A549 (cell line): ENCODE data around the gene CLDND1. TPM values are rescaled to one million over a fixed set of nuclear protein-coding genes. Genes with fewer than 3 reads are reported as not detected.

Experiments used
- ATAC-seq, 2 experiments: fragments of 200-7000 bp in 1 of 2; fragments of >200 bp in 1 of 2; cut with Nextera tagmentation in 1 of 2; cut with Tn5 transposase in 1 of 2; 3 replicates each; pipeline versions ENCODE4 v1.8.0 to v1.9.1; 2018 to 2020; ENCODE audit warnings: mild to moderate bottlenecking in 1 of 2, moderate library complexity in 1 of 2
- CTCF ChIA-PET: fragments of 300-600 bp; sonication (Branson Sonifier 250); formaldehyde crosslinking; extraction: SDS; loops from one replicate; lab custom pipeline; 2021; ENCODE audit warnings: antibody characterized with exemption, inconsistent platforms; lab: Yijun Ruan, JAX
- POLR2A ChIA-PET: fragments of 350-600 bp; formaldehyde crosslinking; extraction: SDS; loops from one replicate; lab custom pipeline; 2021; ENCODE audit warnings: antibody characterized with exemption, inconsistent platforms; lab: Yijun Ruan, JAX
- DNase-seq, 2 experiments: peaks; one replicate each; pipeline versions ENCODE4 v3.0.0 to v3.0.0-alpha.2; 2011 to 2016; ENCODE audit warnings: low read depth in 1 of 2, low spot score in 1 of 2
- FAIRE-seq: peaks from 2 replicates; lab custom pipeline; 2011; peaks lifted over from hg19 to GRCh38; lab: Jason Lieb, UNC
- H3K27ac ChIP-seq, 2 experiments: fragments of >200 bp; sonication (Bioruptor Twin); formaldehyde crosslinking; 3 replicates each; pipeline ENCODE4 v1.5.1; 2016 to 2017
- H3K4me1 ChIP-seq: fragments of >200 bp; sonication (Bioruptor Twin); formaldehyde crosslinking; 3 replicates; pipeline ENCODE4 v1.6.1; 2016
- H3K4me2 ChIP-seq: fragments of >200 bp; sonication (Bioruptor Twin); formaldehyde crosslinking; 3 replicates; pipeline ENCODE4 v1.6.1; 2016
- H3K4me3 ChIP-seq: fragments of >200 bp; sonication (Bioruptor Twin); formaldehyde crosslinking; 3 replicates; pipeline ENCODE4 v1.5.1; 2016
- H3K9me3 ChIP-seq: fragments of >200 bp; sonication (Bioruptor Twin); formaldehyde crosslinking; 3 replicates; pipeline ENCODE4 v1.6.1; 2016
- BCL3 ChIP-seq: fragments of >200 bp; sonication (Bioruptor Twin); formaldehyde crosslinking; IDR thresholded peaks from 3 replicates; pipeline ENCODE4 v1.6.1; 2016
- BHLHE40 ChIP-seq: IDR thresholded peaks from 2 replicates; pipeline ENCODE4 v1.6.1; 2012; ENCODE audit warnings: low read depth, low read length, inconsistent platforms
- CBX2 ChIP-seq: fragments of 200-600 bp; sonication (generic); IDR thresholded peaks from 2 replicates; pipeline ENCODE4 v1.6.1; 2016; ENCODE audit warnings: low read depth, mild to moderate bottlenecking, borderline replicate concordance
- CBX8 ChIP-seq: fragments of 200-600 bp; sonication (generic); IDR thresholded peaks from 2 replicates; pipeline ENCODE4 v1.6.1; 2016
- CEBPB ChIP-seq, 2 experiments: fragments of >200 bp in 1 of 2; sonication (Bioruptor Twin) in 1 of 2; formaldehyde crosslinking in 1 of 2; IDR thresholded peaks; 2 replicates each; pipeline ENCODE4 v1.6.1; 2012 to 2016
- EHF ChIP-seq: fragments of 250-450 bp; sonication (Bioruptor Pico); IDR thresholded peaks from 2 replicates; pipeline ENCODE4 v1.5.0; 2020; ENCODE audit warnings: mild to moderate bottlenecking
- EP300 ChIP-seq, 2 experiments: fragments of >200 bp; sonication (Bioruptor Twin); formaldehyde crosslinking; IDR thresholded peaks; 2 replicates in 1 of 2; 3 replicates in 1 of 2; pipeline ENCODE4 v1.6.1; 2016 to 2017
- ESRRA ChIP-seq: fragments of 150-350 bp; IDR thresholded peaks from 2 replicates; pipeline ENCODE4 v1.6.1; 2014; ENCODE audit warnings: mild to moderate bottlenecking, low read length, borderline replicate concordance
- FOSL2 ChIP-seq, 2 experiments: fragments of 450-650 bp in 1 of 2; fragments of >200 bp in 1 of 2; sonication (Bioruptor Twin) in 1 of 2; formaldehyde crosslinking; IDR thresholded peaks; 2 replicates each; pipeline versions ENCODE4 v1.5.0 to v1.6.1; 2016 to 2020; ENCODE audit warnings: mild to moderate bottlenecking in 1 of 2, moderate library complexity in 1 of 2
- HDAC2 ChIP-seq: fragments of 200-600 bp; sonication (generic); IDR thresholded peaks from 2 replicates; pipeline ENCODE4 v1.6.1; 2016
- HOXA7 ChIP-seq: fragments of 250-450 bp; sonication (Bioruptor Pico); IDR thresholded peaks from 2 replicates; pipeline ENCODE4 v1.5.0; 2020; ENCODE audit warnings: mild to moderate bottlenecking, moderate library complexity
- JUN ChIP-seq, 2 experiments: fragments of >200 bp; sonication (Bioruptor Twin); formaldehyde crosslinking; IDR thresholded peaks; 2 replicates in 1 of 2; 3 replicates in 1 of 2; pipeline ENCODE4 v1.6.1; 2016 to 2017
- MAFK ChIP-seq: fragments of 450-650 bp; IDR thresholded peaks from 2 replicates; pipeline ENCODE4 v1.6.1; 2014; ENCODE audit not compliant: partially characterized antibody
- MYC ChIP-seq: IDR thresholded peaks from 2 replicates; pipeline ENCODE4 v1.6.1; 2012; ENCODE audit warnings: mild to moderate bottlenecking, inconsistent platforms, low read length, improper control_type of control experiment, borderline replicate concordance
- NR3C1 ChIP-seq: fragments of >200 bp; sonication (Bioruptor Twin); formaldehyde crosslinking; IDR thresholded peaks from 3 replicates; pipeline ENCODE4 v1.6.1; 2017
- PBX3 ChIP-seq: IDR thresholded peaks from 2 replicates; pipeline ENCODE4 v1.6.1; 2012
- RNF2 ChIP-seq: fragments of 200-600 bp; sonication (generic); IDR thresholded peaks from 2 replicates; pipeline ENCODE4 v1.6.1; 2016; ENCODE audit warnings: low read depth, mild to moderate bottlenecking, antibody characterized with exemption, moderate library complexity, borderline replicate concordance
- SMC3 ChIP-seq: fragments of >200 bp; sonication (Bioruptor Twin); formaldehyde crosslinking; IDR thresholded peaks from 3 replicates; pipeline ENCODE4 v1.6.1; 2018; ENCODE audit warnings: inconsistent platforms
- WGBS: methylation state at CpG from one replicate; pipeline ENCODE4 v1.1.6; 2017; ENCODE audit errors: missing lambda C conversion rate; 5-methylcytosine and 5-hydroxymethylcytosine counted together
- polyA plus RNA-seq, 4 experiments: library from polyadenylated mRNA; depleted of rRNA in 3 of 4; stranded (reverse); fragments of >200 nt; fragmentation: RNase III in 1 of 4; extraction: RNeasy Plus Mini Kit Qiagen cat#74134 plus additional on column Dnase treatment in 1 of 4; gene quantifications; 2 replicates in 3 of 4; 3 replicates in 1 of 4; pipeline ENCODE4 v1.2.3, GENCODE V29; 2011 to 2017
- TF ChIP-seq, protein P1 (sequence below): fragments of 200-600 bp; sonication (generic); IDR thresholded peaks from 2 replicates; pipeline ENCODE4 v1.6.1; 2016; ENCODE audit warnings: antibody characterized with exemption, mild to moderate bottlenecking, moderate library complexity
- TF ChIP-seq, protein P2 (sequence below): fragments of >200 bp; sonication (Bioruptor Twin); formaldehyde crosslinking; IDR thresholded peaks from 3 replicates; pipeline ENCODE4 v1.5.1; 2016

Gene CLDND1
- polyA plus RNA-seq, 2 of the 4 experiments (the other 2 are of a cell fraction) = 49.0 to 150 TPM

DNA sequence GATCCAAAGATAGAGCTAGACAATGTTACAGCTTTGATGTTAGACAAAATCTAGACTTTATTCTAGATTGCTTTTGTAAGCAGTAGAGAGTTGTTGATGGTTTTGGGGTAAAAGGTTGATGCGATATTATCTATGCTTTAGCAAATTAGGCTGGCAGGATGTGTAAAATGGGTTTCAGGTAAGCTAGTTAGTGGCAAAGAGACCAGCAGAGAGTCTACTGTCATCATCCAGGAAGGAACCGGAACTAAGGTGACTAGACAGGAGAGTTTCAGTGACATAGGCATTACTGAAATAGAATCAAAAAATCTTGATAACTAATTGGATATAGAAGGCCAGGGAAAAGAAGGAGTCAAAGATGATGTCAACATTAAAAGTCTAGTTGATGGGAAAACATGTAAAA lies 14.1 kb downstream of the CLDND1 start:
- no peak overlapping the region for H3K4me2 ChIP-seq
- H3K4me1 ChIP-seq = peaks cover 6% of the 10 kb centered on the region; the same call in 1 of the 3 replicates
- TF ChIP-seq BCL3 (no peak), HOXA7 (CRISPR knock-in tag) (no peak), MAFK (no peak), HDAC2 (no peak), CEBPB (IDR thresholded peaks at IDR 0.05) (no peak)
- no peak for DNase-seq
- no peak for FAIRE-seq
- no peak overlapping the region for H3K4me3 ChIP-seq
- WGBS = 92% methylated on average over 2 of the region's 2 CpGs
- no peak overlapping the region for H3K27ac ChIP-seq
- ATAC-seq = no peak
- ChIA-PET CTCF (no interaction called here), POLR2A (no interaction called here)
- no peaks in the 10 kb centered on the region for H3K9me3 ChIP-seq

GRCh38 chr3:98504539-98504938 lies 18.2 kb downstream of the CLDND1 start:
- H3K9me3 ChIP-seq = no peaks in the 10 kb centered on the region
- TF ChIP-seq EP300 (IDR thresholded peaks at IDR 0.05) = no peak
- no peak for TF ChIP-seq NR3C1
- no peak for TF ChIP-seq ESRRA
- no peak for TF ChIP-seq CBX8
- no peak for TF ChIP-seq BCL3
- no peak for TF ChIP-seq JUN (IDR thresholded peaks at IDR 0.05)
- TF ChIP-seq CBX2 = no peak
- no peak for TF ChIP-seq MYC
- TF ChIP-seq, protein P1, sequence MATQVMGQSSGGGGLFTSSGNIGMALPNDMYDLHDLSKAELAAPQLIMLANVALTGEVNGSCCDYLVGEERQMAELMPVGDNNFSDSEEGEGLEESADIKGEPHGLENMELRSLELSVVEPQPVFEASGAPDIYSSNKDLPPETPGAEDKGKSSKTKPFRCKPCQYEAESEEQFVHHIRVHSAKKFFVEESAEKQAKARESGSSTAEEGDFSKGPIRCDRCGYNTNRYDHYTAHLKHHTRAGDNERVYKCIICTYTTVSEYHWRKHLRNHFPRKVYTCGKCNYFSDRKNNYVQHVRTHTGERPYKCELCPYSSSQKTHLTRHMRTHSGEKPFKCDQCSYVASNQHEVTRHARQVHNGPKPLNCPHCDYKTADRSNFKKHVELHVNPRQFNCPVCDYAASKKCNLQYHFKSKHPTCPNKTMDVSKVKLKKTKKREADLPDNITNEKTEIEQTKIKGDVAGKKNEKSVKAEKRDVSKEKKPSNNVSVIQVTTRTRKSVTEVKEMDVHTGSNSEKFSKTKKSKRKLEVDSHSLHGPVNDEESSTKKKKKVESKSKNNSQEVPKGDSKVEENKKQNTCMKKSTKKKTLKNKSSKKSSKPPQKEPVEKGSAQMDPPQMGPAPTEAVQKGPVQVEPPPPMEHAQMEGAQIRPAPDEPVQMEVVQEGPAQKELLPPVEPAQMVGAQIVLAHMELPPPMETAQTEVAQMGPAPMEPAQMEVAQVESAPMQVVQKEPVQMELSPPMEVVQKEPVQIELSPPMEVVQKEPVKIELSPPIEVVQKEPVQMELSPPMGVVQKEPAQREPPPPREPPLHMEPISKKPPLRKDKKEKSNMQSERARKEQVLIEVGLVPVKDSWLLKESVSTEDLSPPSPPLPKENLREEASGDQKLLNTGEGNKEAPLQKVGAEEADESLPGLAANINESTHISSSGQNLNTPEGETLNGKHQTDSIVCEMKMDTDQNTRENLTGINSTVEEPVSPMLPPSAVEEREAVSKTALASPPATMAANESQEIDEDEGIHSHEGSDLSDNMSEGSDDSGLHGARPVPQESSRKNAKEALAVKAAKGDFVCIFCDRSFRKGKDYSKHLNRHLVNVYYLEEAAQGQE = no peak
- TF ChIP-seq FOSL2 (IDR thresholded peaks at IDR 0.05) = no peak
- no peak for TF ChIP-seq FOSL2 (CRISPR knock-in tag; IDR thresholded peaks at IDR 0.05)
- no peak overlapping the region for H3K4me2 ChIP-seq
- H3K4me3 ChIP-seq = no peak overlapping the region
- H3K4me1 ChIP-seq = no peaks in the 10 kb centered on the region
- FAIRE-seq (no peak), ATAC-seq (no peak), DNase-seq (no peak)
- ChIA-PET CTCF (no interaction called here), POLR2A (no interaction called here)
- H3K27ac ChIP-seq = no peak overlapping the region
- WGBS = 66% methylated on average over 4 of the region's 4 CpGs

DNA sequence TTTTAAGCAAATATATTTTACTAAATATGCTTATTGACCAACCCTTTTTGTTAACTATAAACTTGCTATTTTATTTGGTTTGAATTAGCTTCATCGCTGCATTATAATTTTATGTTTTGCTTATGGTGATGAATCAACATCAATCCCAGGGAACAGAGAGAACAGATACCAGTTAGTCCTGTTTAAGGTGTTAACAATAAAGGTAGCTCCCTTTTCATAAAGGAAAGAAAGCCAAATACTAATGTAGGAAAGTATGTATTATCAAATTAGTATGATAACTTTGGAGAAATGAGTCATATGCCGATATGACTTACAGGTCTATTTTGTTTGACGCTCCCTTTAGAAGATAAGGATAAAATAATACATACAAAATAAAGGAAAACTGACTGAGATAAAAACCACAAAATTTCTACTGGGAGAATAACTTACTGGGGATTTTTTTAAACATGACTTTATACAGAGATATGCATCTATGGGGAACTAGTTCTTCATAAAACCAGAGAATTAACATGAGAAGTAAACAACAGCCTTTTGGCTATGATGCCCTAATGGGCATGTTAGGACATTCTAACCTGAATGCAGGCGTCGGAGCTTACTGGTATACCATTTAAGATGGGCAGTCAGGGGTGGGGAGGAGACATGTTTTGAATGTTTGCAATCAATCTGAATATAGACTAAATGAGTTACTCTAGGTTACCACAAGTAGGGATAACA lies 20.7 kb downstream of the CLDND1 start:
- 75% methylated on average over 5 of the region's 5 CpGs for WGBS

More for the DNA sequence above, 20.7 kb downstream of the CLDND1 start:
- DNase-seq = no peak
- Histone ChIP-seq H3K9me3 (no peaks in the 10 kb centered on the region), H3K4me3 (no peak overlapping the region), H3K27ac (no peak overlapping the region), H3K4me1 (no peaks in the 10 kb centered on the region), H3K4me2 (no peak overlapping the region)
- ATAC-seq = no peak
- no peak for TF ChIP-seq SMC3
- no peak for TF ChIP-seq BHLHE40
- TF ChIP-seq, protein P2, sequence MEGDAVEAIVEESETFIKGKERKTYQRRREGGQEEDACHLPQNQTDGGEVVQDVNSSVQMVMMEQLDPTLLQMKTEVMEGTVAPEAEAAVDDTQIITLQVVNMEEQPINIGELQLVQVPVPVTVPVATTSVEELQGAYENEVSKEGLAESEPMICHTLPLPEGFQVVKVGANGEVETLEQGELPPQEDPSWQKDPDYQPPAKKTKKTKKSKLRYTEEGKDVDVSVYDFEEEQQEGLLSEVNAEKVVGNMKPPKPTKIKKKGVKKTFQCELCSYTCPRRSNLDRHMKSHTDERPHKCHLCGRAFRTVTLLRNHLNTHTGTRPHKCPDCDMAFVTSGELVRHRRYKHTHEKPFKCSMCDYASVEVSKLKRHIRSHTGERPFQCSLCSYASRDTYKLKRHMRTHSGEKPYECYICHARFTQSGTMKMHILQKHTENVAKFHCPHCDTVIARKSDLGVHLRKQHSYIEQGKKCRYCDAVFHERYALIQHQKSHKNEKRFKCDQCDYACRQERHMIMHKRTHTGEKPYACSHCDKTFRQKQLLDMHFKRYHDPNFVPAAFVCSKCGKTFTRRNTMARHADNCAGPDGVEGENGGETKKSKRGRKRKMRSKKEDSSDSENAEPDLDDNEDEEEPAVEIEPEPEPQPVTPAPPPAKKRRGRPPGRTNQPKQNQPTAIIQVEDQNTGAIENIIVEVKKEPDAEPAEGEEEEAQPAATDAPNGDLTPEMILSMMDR = no peak
- no peak for TF ChIP-seq EHF (CRISPR knock-in tag)
- TF ChIP-seq PBX3 = no peak
- TF ChIP-seq RNF2 = no peak
- no peak for FAIRE-seq
- ChIA-PET POLR2A (no interaction called here), CTCF (no interaction called here)
